ENCODE measurements around the gene FGFR3. TPM values are rescaled to one million over a fixed set of nuclear protein-coding genes. Genes with fewer than 3 reads are reported as not detected.
"Not testable (repeated sequence)": the region's sequence is repeated elsewhere in the genome, so short reads cannot be mapped to it uniquely, and the experiment has no call there.

FGFR3 gene
- polyA plus RNA-seq, 3 donors = 67.4 to 139 (median 98.6) TPM

DNA sequence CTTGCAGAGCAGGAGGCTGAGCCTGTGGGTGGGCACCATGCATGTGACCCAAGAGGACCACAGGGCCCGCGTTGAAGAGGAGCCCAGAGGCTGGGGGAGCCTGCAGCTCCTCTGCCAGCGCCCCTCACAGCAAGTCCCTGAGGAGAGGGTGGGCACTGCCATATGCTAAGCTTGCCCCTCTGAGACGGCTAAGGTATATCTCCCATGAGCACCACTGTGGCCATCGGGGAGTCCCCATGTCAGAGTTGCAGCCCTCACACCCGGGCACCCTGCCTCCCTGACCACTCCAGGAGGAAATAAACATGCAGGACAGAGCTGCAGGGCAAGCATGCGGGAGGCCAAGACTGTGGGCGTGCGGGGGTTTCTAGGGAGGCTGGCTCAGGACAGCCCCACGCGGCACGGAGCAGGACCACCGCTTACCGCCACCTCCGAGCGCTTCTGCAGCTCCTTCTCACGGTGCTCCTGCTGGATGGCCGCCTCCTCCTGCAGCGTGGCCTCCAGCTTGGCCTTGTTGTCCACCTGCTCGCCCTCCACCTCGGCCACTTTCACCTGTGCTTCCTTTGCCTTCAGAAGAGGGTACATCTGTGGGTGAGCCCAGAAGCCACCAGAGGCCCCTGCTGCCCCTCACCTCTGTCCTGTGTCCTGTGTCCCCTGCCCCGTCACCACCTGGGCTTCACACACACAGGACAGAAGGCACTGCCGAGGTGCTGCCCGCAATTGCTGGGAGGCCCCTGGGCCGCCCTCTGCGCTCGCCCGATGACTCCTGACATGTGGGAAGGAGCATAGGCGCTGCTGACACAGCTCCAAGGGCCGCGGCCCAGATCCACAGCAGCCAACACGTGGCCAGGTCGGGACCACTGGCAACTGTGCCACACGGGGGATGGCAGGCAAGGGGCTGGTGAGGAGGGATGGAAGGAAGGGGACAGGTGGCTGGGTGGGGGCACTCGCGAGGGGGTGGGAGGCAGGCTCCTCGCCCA, 29.8 kb downstream of the FGFR3 start:
- no peak for DNase-seq (ENCODE audit: extremely low read depth in 1 of 11, low read depth in 9 of 11, low spot score in 4 of 11)

DNA sequence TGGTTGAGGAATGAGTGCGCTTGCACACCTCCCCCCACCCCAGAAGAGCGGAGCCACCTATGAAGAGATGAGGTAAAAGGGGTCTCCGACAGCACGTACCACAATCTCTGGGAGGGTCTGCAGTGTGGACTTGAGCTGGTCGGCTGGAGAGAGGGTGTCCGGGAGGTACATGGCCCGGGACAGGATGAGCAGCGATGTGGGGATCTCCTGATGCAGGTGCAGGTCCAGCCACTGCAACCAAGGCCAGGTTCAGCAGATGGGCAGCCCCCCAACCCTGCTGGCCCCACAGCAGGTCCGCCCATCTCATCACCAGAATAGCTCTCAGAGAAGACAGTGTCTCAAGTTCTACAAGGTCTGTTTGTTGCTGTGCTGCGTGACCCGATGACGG, 30.4 kb downstream of the FGFR3 start:
- no peak for DNase-seq (ENCODE audit: extremely low read depth in 1 of 11, low read depth in 9 of 11, low spot score in 4 of 11)

DNA sequence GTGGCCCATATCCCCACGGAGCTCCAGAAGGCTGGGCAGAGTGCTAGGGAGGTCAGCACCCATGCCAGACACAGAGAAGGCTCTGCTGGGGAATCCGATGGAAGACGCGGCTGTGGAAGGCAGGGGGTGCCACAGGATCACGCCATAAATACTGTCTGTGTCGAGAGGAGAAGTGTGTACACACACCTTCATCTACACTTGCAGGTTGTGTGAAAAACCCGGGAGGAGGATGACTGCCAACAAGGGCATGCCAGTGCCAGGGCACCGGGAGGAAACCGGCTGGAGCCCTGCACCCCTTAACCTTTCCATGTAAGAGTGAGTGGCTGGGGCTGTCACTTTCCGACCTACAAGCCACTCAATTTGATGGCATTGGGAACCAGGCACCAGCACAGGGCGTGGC, 31.7 kb downstream of the FGFR3 start:
- DNase-seq (ENCODE audit: extremely low read depth in 1 of 11, low read depth in 9 of 11, low spot score in 4 of 11) = no peak

DNA sequence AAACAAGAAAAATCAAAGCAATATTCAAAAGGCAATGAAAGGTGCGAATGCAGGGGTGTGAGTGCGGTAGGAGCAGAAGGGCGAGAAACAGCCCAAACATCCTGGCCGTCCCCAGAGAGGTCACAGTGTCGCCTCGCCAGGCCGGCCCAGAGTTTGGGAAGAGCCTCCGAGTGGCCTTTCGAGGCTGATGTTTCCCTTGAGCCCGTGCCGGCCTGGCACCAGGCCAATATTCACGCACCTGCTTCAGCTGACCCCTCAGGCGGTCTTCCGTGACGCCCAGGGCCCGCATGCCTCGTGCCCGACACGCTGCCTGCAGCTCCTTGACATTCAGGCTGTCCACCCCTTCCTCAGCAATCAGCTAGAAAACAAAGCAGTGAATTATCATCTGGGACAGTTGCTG, 32.2 kb downstream of the FGFR3 start:
- DNase-seq (ENCODE audit: extremely low read depth in 1 of 11, low read depth in 9 of 11, low spot score in 4 of 11) = no peak

DNA sequence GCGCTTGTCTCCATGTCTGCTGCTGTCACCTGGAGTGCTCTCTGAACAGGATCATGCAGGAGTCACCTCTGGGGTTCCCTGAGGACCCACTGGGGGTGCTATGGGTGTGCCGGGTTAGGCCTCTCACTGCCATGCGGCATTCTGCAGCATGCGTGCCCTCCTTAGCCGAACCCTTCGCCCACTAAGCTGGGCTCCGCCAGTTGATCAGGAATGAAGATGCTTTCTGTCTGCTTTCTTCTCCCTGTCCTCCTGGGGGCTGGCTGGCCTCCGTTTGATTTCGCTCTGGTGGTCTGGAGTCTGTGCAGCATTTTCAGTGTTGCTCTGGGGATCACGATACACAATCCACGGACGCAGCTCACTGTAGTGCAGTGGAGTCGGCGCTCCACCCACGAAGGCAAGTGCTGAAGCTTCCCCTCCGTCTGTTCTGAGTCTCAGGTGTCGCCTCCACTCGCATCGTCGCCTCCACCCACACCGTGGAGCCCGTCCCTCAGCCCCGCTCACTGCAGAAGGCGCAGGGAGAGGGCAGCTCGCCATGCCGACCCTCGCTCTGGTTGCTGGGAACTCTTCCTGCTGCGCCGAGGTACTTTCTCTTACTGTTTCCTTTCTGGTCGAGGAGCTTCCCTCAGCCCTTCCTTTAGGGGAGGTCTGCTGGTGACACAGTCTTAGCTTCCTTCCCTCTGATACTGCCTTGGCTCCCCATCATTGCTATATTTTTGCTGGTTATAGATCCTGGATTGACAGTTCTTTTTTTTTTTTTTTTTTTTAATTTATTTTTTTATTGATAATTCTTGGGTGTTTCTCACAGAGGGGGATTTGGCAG, 33.6 kb downstream of the FGFR3 start:
- no peak for DNase-seq (ENCODE audit: extremely low read depth in 1 of 11, low read depth in 9 of 11, low spot score in 4 of 11)

DNA sequence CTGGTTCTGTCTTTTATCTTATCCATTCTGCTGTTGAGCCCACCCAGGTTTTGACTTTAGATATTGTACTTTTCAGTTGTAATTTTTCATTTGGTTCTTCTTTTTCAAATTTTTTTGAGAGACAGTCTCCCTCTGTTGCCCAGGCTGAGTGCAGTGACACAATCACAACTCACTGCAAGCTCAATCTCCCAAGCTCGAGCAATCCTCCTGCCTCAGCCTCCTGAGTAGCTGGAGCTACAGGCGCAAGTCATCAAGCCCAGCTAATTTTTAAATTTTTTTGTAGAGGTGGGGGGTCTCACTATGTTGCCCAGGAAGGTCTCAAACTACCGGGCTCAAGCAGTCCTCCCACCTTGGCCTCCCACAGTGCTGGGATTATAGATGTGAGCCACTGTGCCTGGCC, 37.1 kb downstream of the FGFR3 start:
- no peak for DNase-seq (ENCODE audit: extremely low read depth in 1 of 11, low read depth in 9 of 11, low spot score in 4 of 11)

DNA sequence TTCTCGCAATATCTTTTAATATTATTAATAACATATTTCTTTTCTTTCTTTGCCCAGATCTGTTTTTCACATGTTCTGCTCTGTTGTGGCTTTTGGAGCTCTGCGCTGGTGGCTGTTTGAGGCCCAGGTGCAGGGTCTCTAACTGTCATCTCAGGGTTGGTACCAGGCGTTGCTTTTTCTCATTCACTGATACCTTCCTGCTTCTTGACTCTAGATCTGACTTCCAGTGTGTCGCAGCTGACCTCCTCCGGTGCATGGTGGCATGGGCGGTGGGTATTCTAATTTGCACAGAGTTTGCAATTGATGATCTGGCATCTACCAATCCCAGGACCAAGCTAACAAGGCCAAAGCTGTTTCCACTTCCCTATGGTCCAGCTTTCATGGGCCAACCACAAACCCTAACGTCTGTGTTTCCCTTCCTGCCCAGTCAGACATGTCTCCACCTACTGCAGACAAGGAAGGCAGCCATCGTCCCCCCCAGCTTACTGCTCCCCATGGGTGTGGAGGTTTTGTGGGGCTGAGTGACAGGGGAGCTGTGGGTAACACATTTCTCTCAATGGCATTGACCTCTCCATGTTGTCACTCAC, 37.6 kb downstream of the FGFR3 start:
- no peak for DNase-seq (ENCODE audit: extremely low read depth in 1 of 11, low read depth in 9 of 11, low spot score in 4 of 11)

DNA sequence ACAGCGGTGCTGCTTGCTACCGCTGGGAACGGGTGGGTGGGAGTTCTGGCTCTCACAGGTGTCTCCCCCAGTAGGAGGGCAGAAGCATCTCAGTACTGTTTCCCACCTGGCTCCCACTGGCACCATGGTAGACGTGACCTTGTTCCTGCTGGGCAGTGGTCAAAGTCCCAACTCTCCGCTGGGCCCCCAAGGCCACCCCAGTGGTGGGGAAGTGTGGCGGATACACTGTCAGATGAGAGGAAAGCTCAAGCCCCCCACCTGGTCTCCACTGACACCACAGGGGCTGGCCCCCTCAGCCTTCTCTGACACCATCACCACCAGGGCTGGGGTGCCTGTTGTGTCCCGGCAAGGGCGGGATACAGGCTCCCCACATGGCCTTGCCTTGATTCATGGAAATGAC, 38.2 kb downstream of the FGFR3 start:
- DNase-seq (ENCODE audit: extremely low read depth in 1 of 11, low read depth in 9 of 11, low spot score in 4 of 11) = no peak

DNA sequence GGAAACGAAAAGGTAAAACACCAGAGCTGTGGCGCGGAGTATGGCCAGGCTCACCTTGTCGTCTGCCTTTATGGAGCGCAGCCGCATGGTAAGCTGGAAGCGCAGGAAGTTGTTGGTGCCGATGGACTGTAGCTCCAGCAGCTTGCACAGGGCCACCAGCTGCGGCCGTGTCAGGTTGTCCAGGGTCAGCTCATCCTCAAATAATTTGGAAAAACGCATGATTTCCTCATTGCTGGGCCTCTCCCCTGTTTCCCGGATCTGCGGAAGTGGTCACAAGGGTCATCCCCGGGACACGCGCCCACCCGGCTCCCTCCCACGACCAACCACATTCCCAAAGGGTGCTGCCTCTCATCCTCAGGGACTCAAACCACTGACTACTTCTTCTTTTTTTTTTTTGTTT, 39.6 kb downstream of the FGFR3 start:
- no peak for DNase-seq (ENCODE audit: extremely low read depth in 1 of 11, low read depth in 9 of 11, low spot score in 4 of 11)

DNA sequence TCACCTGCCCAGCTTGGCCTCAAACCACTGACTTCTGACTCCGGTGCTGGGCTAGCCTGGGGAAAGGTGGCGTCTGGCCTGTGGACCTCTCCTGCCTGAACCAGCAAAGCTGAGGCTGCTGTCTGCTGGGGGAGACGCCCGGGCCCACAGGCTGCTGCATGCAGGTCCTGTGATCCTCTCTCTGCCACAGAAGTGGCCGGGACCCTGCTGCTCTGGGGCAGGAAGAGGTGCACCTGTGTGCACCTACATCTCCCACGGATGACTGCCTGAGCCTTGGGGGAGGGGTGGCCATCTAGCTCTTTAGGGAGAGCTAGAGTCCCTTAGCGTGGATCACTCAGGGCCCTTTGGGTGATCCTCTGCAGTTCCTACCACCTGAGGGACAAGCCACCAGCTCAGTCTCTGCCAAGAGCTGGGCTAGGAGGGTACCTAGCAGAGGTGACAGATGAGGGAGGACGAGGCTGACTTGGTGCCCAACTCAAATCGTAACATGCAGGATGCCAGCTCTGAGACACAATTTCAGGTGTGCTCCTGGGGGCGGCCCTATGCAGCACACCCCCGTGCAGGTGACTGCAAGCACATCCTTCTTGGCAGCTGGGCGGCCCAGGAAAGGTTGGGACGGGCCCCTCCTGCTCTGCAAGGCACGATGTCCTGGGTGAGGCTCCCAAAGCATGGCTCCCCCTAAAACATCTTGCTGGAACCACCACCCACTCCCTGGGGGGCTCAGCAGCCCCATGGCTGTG, 40.4 kb downstream of the FGFR3 start:
- no peak for DNase-seq (ENCODE audit: extremely low read depth in 1 of 11, low read depth in 9 of 11, low spot score in 4 of 11)

DNA sequence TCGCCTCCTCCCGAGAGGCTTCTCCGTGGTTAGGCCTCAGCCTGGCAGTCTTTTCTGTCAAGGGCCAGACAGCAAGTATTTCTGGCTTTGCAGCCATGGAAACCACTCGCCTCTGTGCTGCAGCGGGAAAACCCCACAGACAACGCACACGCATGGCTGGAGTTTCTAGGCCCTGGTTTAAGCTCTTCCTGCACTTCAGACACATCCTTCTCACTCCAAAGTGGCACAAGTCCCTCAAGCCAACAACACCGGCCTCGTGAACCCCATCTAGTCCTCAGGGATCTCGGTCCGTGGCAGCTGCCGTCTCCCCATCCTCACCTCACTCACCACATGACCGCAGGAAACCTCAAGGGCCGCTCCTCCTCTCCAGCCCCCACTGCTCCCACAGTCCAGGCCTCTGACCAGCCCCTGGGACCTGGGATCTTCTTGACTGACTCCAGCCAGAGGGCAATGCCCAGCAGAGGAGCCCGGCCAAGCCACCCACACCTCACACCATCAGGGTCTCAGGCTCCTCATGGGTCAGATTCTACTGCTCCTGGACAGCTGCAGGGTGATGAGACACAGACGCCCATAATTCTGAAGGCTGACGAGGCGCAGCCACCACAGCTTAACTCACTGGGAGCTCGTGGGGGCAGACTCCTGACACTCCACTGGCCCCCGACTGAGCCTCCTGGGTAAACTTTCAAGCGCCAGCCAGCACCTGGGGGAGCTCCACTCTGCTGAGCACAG, 41.1 kb downstream of the FGFR3 start:
- no peak for DNase-seq (ENCODE audit: extremely low read depth in 1 of 11, low read depth in 9 of 11, low spot score in 4 of 11)

DNA sequence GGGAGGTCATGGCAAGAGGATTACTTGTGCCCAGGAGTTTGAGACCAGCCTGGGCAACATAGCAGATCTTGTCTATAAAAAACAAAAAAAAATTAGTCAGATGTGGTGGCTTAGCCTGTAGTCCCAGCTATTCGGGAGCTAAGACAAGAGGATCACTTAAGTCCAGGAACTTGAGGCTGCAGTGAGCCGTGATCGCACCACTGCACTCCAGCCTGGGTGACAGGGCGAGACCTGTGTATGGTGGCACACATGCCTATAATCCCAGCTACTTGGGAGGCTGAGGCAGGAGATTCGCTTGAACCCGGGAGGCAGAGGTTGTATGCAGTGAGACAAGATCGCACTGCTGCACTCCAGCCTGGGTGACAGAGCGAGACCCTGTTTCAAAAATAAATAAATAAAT, 42.7 kb downstream of the FGFR3 start:
- DNase-seq (ENCODE audit: extremely low read depth in 1 of 11, low read depth in 9 of 11, low spot score in 4 of 11) = not testable (repeated sequence)

DNA sequence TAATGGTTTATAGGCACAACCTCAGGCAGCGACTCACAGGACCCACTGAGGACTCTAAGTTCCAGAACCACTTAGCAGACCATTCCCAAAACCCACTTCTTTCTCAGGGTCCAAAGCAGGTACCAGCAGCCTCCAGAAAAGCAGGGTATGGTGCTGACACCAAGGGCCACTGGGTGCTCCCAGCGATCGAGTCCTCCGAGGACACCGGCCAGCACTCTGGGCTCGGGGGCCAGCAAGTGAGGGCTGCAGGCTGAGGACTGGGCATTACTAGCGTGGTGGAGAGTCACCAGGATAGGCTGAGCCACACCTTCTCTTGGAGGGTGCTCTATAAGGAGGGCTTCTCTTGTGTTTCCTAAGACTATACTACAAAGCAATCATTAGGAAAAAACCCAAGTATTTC, 43.6 kb downstream of the FGFR3 start:
- no peak for DNase-seq (ENCODE audit: extremely low read depth in 1 of 11, low read depth in 9 of 11, low spot score in 4 of 11)

DNA sequence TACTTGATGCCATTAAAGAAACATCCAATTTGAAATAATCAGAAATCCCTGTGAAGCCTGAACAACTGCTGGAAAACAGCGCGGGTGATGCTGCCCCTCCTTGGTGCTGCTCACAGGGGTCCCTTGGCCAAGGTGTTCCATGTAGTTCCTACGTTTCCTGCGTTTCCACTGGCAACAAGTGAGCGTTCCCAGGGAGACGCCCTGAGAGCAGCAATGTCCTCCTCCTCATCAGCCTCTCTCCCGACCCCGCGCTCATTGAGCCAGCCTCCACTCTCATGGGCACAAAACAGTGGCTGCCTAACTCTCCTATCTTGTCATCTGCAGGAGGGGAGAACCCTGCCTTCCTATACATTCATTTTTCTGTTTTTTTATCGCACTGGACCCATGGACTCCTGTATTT, 44.0 kb downstream of the FGFR3 start:
- DNase-seq (ENCODE audit: extremely low read depth in 1 of 11, low read depth in 9 of 11, low spot score in 4 of 11) = no peak

DNA sequence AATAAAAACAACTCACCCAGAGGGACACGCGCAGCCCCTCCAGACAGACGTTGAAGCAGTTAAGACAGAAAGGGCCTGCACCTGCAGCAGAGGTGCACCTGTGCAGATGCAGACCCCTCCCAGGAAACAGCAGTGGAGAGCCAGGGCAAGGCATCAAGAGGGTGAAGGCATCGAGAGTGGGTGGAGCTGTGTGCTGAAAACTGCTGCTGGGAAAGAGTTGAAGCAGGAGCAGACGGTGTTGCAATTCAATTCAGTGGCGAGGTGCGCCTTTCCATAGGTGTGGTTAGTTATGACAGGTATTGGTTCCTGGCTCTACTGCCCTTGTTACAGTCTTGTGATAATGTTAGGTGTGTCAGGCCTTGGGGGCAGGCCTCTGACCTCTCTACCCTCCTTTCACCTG, 46.2 kb downstream of the FGFR3 start:
- no peak for DNase-seq (ENCODE audit: extremely low read depth in 1 of 11, low read depth in 9 of 11, low spot score in 4 of 11)

DNA sequence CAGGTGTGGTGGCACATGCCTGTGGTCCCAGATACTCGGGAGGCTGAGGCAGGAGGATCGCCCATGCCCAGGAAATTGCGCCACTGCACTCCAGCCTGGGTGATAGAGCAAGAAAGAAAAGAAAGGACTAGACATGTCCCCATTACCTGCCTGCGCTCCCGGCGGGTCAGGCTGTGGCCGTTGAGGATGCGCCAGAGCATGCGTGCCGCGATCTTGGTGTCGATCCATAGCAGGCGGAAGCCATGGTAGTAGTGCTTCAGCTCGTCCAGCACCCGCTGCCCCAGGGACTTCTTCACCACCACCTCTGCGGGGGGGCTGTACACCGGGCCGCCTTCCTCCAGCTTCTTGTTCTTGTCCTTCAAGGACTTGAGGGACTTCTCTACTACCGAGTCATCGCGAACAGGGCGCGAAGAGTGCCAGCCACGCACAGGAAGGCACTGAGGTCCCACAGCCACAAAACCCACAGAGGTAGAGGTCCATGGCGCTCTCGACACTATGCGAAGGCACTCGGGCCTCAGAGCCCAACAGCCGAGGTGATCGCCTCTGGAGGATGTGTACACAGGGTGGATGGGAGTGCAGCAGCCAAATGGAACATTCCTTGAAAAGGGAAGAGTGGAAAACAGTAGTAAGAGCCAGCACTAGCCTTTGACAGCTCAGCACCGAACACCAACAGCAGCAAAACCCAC, 48.3 kb downstream of the FGFR3 start:
- DNase-seq (ENCODE audit: extremely low read depth in 1 of 11, low read depth in 9 of 11, low spot score in 4 of 11) = no peak

DNA sequence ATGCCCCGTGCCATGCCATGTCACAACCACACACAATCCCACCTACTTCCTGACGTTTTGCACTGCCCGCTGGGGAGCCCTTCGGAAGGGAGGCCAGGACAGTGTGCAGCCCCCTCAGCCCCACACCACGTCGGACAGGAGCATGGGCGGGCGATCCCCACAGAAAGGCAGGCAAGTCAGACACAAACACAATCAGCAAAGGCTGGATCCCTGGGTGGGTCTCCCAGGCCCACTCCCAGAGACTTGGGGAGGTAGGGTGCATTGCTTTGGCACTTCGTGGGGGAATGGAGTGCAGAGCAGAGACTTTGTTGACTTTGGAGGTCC, 48.8 kb downstream of the FGFR3 start:
- no peak for DNase-seq (ENCODE audit: extremely low read depth in 1 of 11, low read depth in 9 of 11, low spot score in 4 of 11)

DNA sequence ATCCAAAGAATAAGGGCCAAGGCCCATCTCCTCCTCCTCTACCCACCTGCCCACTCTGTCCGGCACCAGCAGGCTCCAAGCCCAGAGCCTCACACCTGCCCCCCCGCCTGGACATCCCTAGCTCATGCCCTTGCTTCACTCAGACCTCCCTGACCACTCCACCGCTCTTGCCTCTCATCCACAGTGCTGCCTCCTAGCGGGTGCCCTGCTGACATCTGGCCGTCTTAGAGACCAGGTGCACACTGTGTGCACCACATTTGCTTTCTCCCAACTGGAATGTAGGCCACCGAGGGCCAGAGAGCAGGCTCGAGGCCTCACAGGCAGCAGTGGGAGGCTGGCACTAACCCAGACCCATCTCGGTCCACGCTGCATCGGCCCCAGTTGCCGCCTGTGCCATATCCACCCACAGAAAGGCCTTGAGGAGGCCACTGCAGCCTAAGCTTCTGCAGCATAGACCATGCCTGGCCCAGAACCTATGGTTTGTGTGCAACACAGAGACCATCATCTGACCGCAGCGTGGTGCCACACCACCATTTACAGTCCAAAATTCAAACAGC, 49.3 kb downstream of the FGFR3 start:
- no peak for DNase-seq (ENCODE audit: extremely low read depth in 1 of 11, low read depth in 9 of 11, low spot score in 4 of 11)

All from renal cortex interstitium (tissue), 11 donors.